Renal cortex interstitium (tissue), 11 donors: Measurements from ENCODE around the gene SPRR2G. TPM values are rescaled to one million over a fixed set of nuclear protein-coding genes. Genes with fewer than 3 reads are reported as not detected.
A peak's percentile ranks its signal among the peaks of the same experiment; 100 is the strongest.
"Not testable (repeated sequence)": the region's sequence is repeated elsewhere in the genome, so short reads cannot be mapped to it uniquely, and the experiment has no call there.

Source experiments
- DNase-seq, 11 donors: peaks; one replicate each; pipeline ENCODE4 v3.0.0-alpha.2; 2013; ENCODE audit warnings: low read depth in 9 of 11, low spot score in 4 of 11; ENCODE audit errors: extremely low read depth in 1 of 11
- polyA plus RNA-seq, 3 donors: library from polyadenylated mRNA; unstranded; fragments of 120-200 nt; gene quantifications; one replicate each; pipeline ENCODE4 v1.2.1, GENCODE V29; 2013; ENCODE audit not compliant: insufficient read length in 3 of 3

SPRR2G gene
- polyA plus RNA-seq, 3 donors = not detected

- DNase-seq = peak; percentile 25 to 76 (median 55)
These were observed 27.8 kb downstream of the SPRR2G start for GRCh38 chr1:153122831-153123421.

- DNase-seq = no peak
These were observed 29.7 kb downstream of the SPRR2G start for GRCh38 chr1:153120945-153121344.

GRCh38 chr1:153119491-153119971, 31.2 kb downstream of the SPRR2G start:
- DNase-seq = no peak

GRCh38 chr1:153115264-153115663, 35.4 kb downstream of the SPRR2G start:
- DNase-seq = not testable (repeated sequence)

- no peak for DNase-seq
These were observed 37.3 kb downstream of the SPRR2G start, which contains the start of gene SPRR2F for GRCh38 chr1:153113416-153113815. Gene SPRR2F, minus strand, starts transcription at chr1:153113516. Its CDS starts 783 bp downstream, at chr1:153112733.

- not testable (repeated sequence) for DNase-seq
These were observed 38.2 kb downstream of the SPRR2G start for GRCh38 chr1:153112454-153112853.

GRCh38 chr1:153100245-153100644, 50.4 kb downstream of the SPRR2G start:
- DNase-seq = no peak

Other genes with a start within 250 kb of the SPRR2G start
- under 1 TPM in 2 of 3 donors, not detected in 1; 0.09 to 0.16 TPM for gene IVL, start 242.3 kb downstream of the SPRR2G start, polyA plus RNA-seq
- gene SPRR5, start 203.7 kb downstream of the SPRR2G start, polyA plus RNA-seq = not detected
- not detected for gene SPRR4, start 180.2 kb downstream of the SPRR2G start, polyA plus RNA-seq
- gene SPRR1A, start 166.8 kb downstream of the SPRR2G start, polyA plus RNA-seq = not detected
- not detected for gene SPRR3, start 149.1 kb downstream of the SPRR2G start, polyA plus RNA-seq
- not detected for gene SPRR1B, start 119.7 kb downstream of the SPRR2G start, polyA plus RNA-seq
- gene SPRR2D, start 109.8 kb downstream of the SPRR2G start, polyA plus RNA-seq = not detected
- gene SPRR2A, start 93.4 kb downstream of the SPRR2G start, polyA plus RNA-seq = not detected
- not detected for gene SPRR2B, start 79.3 kb downstream of the SPRR2G start, polyA plus RNA-seq
- gene SPRR2E, start 56.4 kb downstream of the SPRR2G start, polyA plus RNA-seq = not detected
- gene SPRR2F, start 37.4 kb downstream of the SPRR2G start, polyA plus RNA-seq = not detected
- gene LELP1, start 52.5 kb upstream of the SPRR2G start, polyA plus RNA-seq = not detected
- not detected for gene PRR9, start 66.7 kb upstream of the SPRR2G start, polyA plus RNA-seq
- gene LORICRIN, start 108.8 kb upstream of the SPRR2G start, polyA plus RNA-seq = not detected
- gene PGLYRP3, start 162.1 kb upstream of the SPRR2G start, polyA plus RNA-seq = not detected
- not detected for gene PGLYRP4, start 198.0 kb upstream of the SPRR2G start, polyA plus RNA-seq
- gene S100A9, start 207.0 kb upstream of the SPRR2G start, polyA plus RNA-seq = 10 to 100 TPM; 17.2 to 29.4 (median 27.6) TPM
- gene S100A12, start 224.7 kb upstream of the SPRR2G start, polyA plus RNA-seq = 1 to 10 TPM; 1.3 to 2.6 (median 2.4) TPM
- 10 to 100 TPM in 2 of 3 donors, 1 to 10 TPM in 1; 9.8 to 24.0 (median 20.8) TPM for gene S100A8, start 240.2 kb upstream of the SPRR2G start, polyA plus RNA-seq